ENCODE data around the gene SYNE2.
"Not testable (repeated sequence)": the region's sequence is repeated elsewhere in the genome, so short reads cannot be mapped to it uniquely, and the experiment has no call there.

Gene SYNE2

GRCh38 chr14:63966407-63966806 is 113.6 kb downstream of the SYNE2 start:
- DNase-seq = no peak

- peak in 1 of 2 experiments; percentile 40 for DNase-seq
Measured at GRCh38 chr14:63972323-63972932, 119.6 kb downstream of the SYNE2 start.

- no peak for DNase-seq
Measured at GRCh38 chr14:63974176-63974575, 121.4 kb downstream of the SYNE2 start.

- DNase-seq = no peak
Measured at GRCh38 chr14:63981569-63981968, 128.8 kb downstream of the SYNE2 start.

- DNase-seq = no peak
Measured at GRCh38 chr14:63982156-63982555, 129.4 kb downstream of the SYNE2 start.

- no peak for DNase-seq
Measured at GRCh38 chr14:63982629-63983028, 129.8 kb downstream of the SYNE2 start.

GRCh38 chr14:63986789-63987533 is 134.2 kb downstream of the SYNE2 start:
- no peak for DNase-seq

GRCh38 chr14:63988579-63988978 is 135.8 kb downstream of the SYNE2 start:
- DNase-seq = no peak

- no peak for DNase-seq
Measured at GRCh38 chr14:63991833-63992232, 139.0 kb downstream of the SYNE2 start.

GRCh38 chr14:63992858-63993257 is 140.1 kb downstream of the SYNE2 start:
- DNase-seq = no peak

GRCh38 chr14:63993992-63994391 is 141.2 kb downstream of the SYNE2 start:
- no peak for DNase-seq

- no peak for DNase-seq
Measured at GRCh38 chr14:63995285-63995684, 142.5 kb downstream of the SYNE2 start.

- no peak for DNase-seq
Measured at GRCh38 chr14:63996016-63996415, 143.2 kb downstream of the SYNE2 start.

- no peak for DNase-seq
Measured at GRCh38 chr14:63996625-63997220, 143.9 kb downstream of the SYNE2 start.

GRCh38 chr14:64000749-64001148 is 147.9 kb downstream of the SYNE2 start:
- no peak for DNase-seq

- no peak for DNase-seq
Measured at GRCh38 chr14:64005822-64006221, 153.0 kb downstream of the SYNE2 start.

GRCh38 chr14:64008016-64008415 is 155.2 kb downstream of the SYNE2 start:
- DNase-seq = no peak

- DNase-seq = no peak
Measured at GRCh38 chr14:64012003-64012402, 159.2 kb downstream of the SYNE2 start.

GRCh38 chr14:64012720-64013119 is 159.9 kb downstream of the SYNE2 start:
- no peak for DNase-seq

GRCh38 chr14:64025479-64025878 is 172.7 kb downstream of the SYNE2 start:
- DNase-seq = no peak

- DNase-seq = no peak
Measured at GRCh38 chr14:64026600-64026999, 173.8 kb downstream of the SYNE2 start.

- no peak for DNase-seq
Measured at GRCh38 chr14:64035143-64035542, 182.3 kb downstream of the SYNE2 start.

GRCh38 chr14:64037869-64038745 is 185.3 kb downstream of the SYNE2 start:
- not testable (repeated sequence) for DNase-seq
